IgD-negative memory B cell (primary cell): Measurements from ENCODE around the gene NPHS1. TPM values are rescaled to one million over a fixed set of nuclear protein-coding genes. Genes with fewer than 3 reads are reported as not detected.

Source experiments
- polyA plus RNA-seq: library from polyadenylated mRNA; unstranded; fragments of 300-500 nt; fragmentation: Illumina TruSeq; gene quantifications from one replicate; pipeline ENCODE4 v1.2.3, GENCODE V29; 2021

The NPHS1 gene
- polyA plus RNA-seq, 1 donor from 2014 or later: not detected

Other genes with a start within 250 kb of the NPHS1 start
- gene HAUS5, start 239.8 kb downstream of the NPHS1 start, polyA plus RNA-seq: 11.4 TPM
- gene RBM42, start 223.5 kb downstream of the NPHS1 start, polyA plus RNA-seq: 76.5 TPM
- 0.50 TPM for gene ETV2, start 210.8 kb downstream of the NPHS1 start, polyA plus RNA-seq
- gene COX6B1, start 204.2 kb downstream of the NPHS1 start, polyA plus RNA-seq: 814 TPM
- gene UPK1A, start 186.0 kb downstream of the NPHS1 start, polyA plus RNA-seq: not detected
- gene ZBTB32, start 147.9 kb downstream of the NPHS1 start, polyA plus RNA-seq: 31.6 TPM
- gene KMT2B, start 134.5 kb downstream of the NPHS1 start, polyA plus RNA-seq: 2.7 TPM
- gene IGFLR1, start 110.1 kb downstream of the NPHS1 start, polyA plus RNA-seq: 140 TPM
- 74.8 TPM for gene U2AF1L4, start 107.1 kb downstream of the NPHS1 start, polyA plus RNA-seq
- gene PSENEN, start 106.9 kb downstream of the NPHS1 start, polyA plus RNA-seq: 85.0 TPM
- gene LIN37, start 103.9 kb downstream of the NPHS1 start, polyA plus RNA-seq: 8.2 TPM
- not detected for gene HSPB6, start 95.5 kb downstream of the NPHS1 start, polyA plus RNA-seq
- gene PROSER3, start 94.3 kb downstream of the NPHS1 start, polyA plus RNA-seq: 7.3 TPM
- not detected for gene ARHGAP33, start 76.9 kb downstream of the NPHS1 start, polyA plus RNA-seq
- not detected for gene PRODH2, start 39.7 kb downstream of the NPHS1 start, polyA plus RNA-seq
- gene KIRREL2, start 4.4 kb upstream of the NPHS1 start, polyA plus RNA-seq: not detected
- gene APLP1, start 16.1 kb upstream of the NPHS1 start, polyA plus RNA-seq: not detected
- 28.6 TPM for gene NFKBID, start 48.0 kb upstream of the NPHS1 start, polyA plus RNA-seq
- gene HCST, start 50.0 kb upstream of the NPHS1 start, polyA plus RNA-seq: 118 TPM
- 13.7 TPM for gene TYROBP, start 55.8 kb upstream of the NPHS1 start, polyA plus RNA-seq
- gene LRFN3, start 83.9 kb upstream of the NPHS1 start, polyA plus RNA-seq: 0.15 TPM
- 53.7 TPM for gene SDHAF1, start 142.7 kb upstream of the NPHS1 start, polyA plus RNA-seq
- gene SYNE4, start 156.3 kb upstream of the NPHS1 start, polyA plus RNA-seq: not detected
- gene ALKBH6, start 161.7 kb upstream of the NPHS1 start, polyA plus RNA-seq: 15.7 TPM
- gene CLIP3, start 180.4 kb upstream of the NPHS1 start, polyA plus RNA-seq: 0.23 TPM
- gene THAP8, start 201.8 kb upstream of the NPHS1 start, polyA plus RNA-seq: 5.6 TPM
- gene WDR62, start 202.4 kb upstream of the NPHS1 start, polyA plus RNA-seq: 0.81 TPM